GM12891 (cell line): ENCODE results near the gene PLA2G4D.

Experiments used
- DNase-seq: peaks from one replicate; pipeline ENCODE4 v3.0.0; 2011; ENCODE audit warnings: low spot score; ENCODE audit not compliant: insufficient read length
- FAIRE-seq: peaks from 2 replicates; lab custom pipeline; 2011; peaks lifted over from hg19 to GRCh38; lab: Jason Lieb, UNC
- PAX5 ChIP-seq: IDR thresholded peaks from 2 replicates; pipeline ENCODE4 v1.6.1; 2011; ENCODE audit warnings: low read length, moderate library complexity, mild to moderate bottlenecking; ENCODE audit not compliant: insufficient read depth, severe bottlenecking
- POLR2A ChIP-seq: IDR thresholded peaks from 2 replicates; pipeline ENCODE4 v1.6.1; 2011; ENCODE audit warnings: low read depth, low read length, control low read depth
- POLR2AphosphoS5 ChIP-seq: IDR thresholded peaks from 2 replicates; pipeline ENCODE4 v1.6.1; 2011; ENCODE audit warnings: low read depth, low read length, control low read depth
- POU2F2 ChIP-seq: IDR thresholded peaks from 2 replicates; pipeline ENCODE4 v1.6.1; 2011; ENCODE audit warnings: low read depth, mild to moderate bottlenecking, control low read depth, low read length, moderate library complexity
- SPI1 ChIP-seq: IDR thresholded peaks from 2 replicates; pipeline ENCODE4 v1.6.1; 2011; ENCODE audit warnings: low read depth, low read length, control low read depth
- TAF1 ChIP-seq: IDR thresholded peaks from 2 replicates; pipeline ENCODE4 v1.6.1; 2011; ENCODE audit warnings: low read depth, low read length, control low read depth

The PLA2G4D gene

GRCh38 chr15:42068601-42069000 lies 25.8 kb downstream of the PLA2G4D start:
- TF ChIP-seq SPI1 = no peak
- TF ChIP-seq PAX5 = no peak
- TF ChIP-seq POU2F2 = no peak
- TF ChIP-seq TAF1 = no peak
- no peak for TF ChIP-seq POLR2A
- TF ChIP-seq POLR2AphosphoS5 = no peak
- DNase-seq (no peak), FAIRE-seq (no peak)

- TF ChIP-seq POLR2AphosphoS5 = no peak
- no peak for FAIRE-seq
- no peak for DNase-seq
Measured at GRCh38 chr15:42066764-42067415, 27.5 kb downstream of the PLA2G4D start.

- FAIRE-seq (no peak), DNase-seq (no peak)
- TF ChIP-seq POLR2AphosphoS5 (no peak), TAF1 (no peak), POLR2A (no peak), SPI1 (no peak), POU2F2 (no peak), PAX5 (no peak)
Measured at GRCh38 chr15:42065468-42065867, 28.9 kb downstream of the PLA2G4D start.

DNA sequence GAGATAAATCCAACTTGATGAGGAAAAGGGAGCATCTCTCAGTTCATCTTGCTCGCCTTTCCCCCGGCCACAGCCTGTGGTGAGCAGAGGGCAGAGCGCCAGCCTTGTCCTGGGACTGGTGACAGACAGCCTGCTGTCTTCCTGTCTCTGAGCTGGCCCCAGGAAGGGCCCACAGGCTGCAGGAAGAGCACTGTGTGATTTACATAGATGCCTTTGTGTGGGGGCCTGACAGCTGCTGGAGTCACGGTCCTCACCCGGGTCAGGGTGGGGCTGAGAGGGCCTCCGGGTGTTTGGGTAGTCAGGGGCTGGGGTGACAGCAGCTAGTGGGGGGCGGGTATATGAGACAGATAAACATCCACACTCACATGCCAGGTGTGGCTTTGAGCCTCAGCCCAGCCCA lies 29.3 kb downstream of the PLA2G4D start:
- TF ChIP-seq POLR2A = no peak
- TF ChIP-seq SPI1 = no peak
- TF ChIP-seq PAX5 = no peak
- TF ChIP-seq TAF1 = no peak
- no peak for TF ChIP-seq POU2F2
- no peak for TF ChIP-seq POLR2AphosphoS5
- FAIRE-seq (peak; percentile 43), DNase-seq (no peak)

DNA sequence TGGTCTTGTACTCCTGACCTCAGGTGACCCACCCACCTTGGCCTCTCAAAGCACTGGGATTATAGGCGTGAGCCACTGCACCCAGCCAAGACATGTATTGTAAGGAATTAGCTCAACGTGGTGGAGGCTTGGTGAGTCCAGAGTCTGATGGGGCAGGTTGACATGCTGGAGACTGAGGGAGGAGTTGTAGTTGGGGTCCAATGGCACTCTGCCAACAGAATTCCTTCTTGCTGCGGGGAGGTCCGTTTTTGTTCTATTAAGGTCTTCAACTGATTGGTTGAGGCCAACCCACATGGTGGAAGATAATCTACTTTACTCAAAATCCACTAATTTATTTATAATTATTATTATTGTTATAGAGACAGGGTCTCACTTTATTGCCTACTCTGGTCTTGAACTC lies 30.1 kb downstream of the PLA2G4D start:
- DNase-seq (no peak), FAIRE-seq (no peak)
- no peak for TF ChIP-seq POU2F2
- TF ChIP-seq TAF1 = no peak
- no peak for TF ChIP-seq POLR2AphosphoS5
- TF ChIP-seq PAX5 = no peak
- no peak for TF ChIP-seq SPI1
- no peak for TF ChIP-seq POLR2A

DNA sequence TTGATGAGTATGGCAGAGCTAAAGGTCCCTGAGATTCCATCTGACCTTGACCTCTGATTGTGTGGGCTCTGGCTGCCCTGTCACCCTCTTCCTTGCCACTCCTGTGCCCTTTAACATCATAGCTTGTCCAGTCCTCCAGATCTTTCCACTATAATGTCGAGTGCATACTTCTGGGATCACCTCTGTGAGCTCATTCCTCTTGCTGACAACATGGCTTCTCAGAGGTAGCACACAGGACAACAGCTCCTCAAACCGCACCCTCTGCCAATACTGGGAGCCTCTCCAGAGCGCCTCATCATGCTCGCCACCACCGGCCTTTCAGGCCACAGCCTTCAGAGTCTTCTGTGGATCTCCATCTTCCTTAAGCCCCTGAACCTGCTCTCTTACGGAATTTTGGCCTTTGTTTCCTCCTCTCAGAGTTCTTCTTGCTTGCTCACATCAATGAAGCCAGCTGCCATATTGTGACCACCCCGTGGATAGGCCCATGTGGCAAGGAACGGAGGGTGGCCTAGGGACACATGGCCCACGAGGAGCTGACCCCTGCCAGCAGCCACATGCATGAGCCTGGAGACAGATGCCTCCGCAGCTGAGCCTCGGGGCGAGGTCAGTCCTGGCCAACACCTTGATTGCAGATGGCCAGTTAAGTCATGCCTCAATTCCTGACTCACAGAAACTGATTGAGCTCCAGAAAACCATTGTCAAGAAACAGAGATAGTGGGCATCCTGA lies 31.1 kb downstream of the PLA2G4D start:
- DNase-seq (no peak), FAIRE-seq (no peak)
- TF ChIP-seq TAF1 (no peak), POLR2A (no peak), SPI1 (no peak), PAX5 (no peak), POLR2AphosphoS5 (no peak), POU2F2 (no peak)

- no peak for TF ChIP-seq SPI1
- no peak for TF ChIP-seq POLR2AphosphoS5
- TF ChIP-seq POLR2A = no peak
- no peak for TF ChIP-seq POU2F2
- TF ChIP-seq PAX5 = no peak
- TF ChIP-seq TAF1 = no peak
- FAIRE-seq (no peak), DNase-seq (no peak)
Measured at GRCh38 chr15:42062284-42062806, 32.0 kb downstream of the PLA2G4D start.

- FAIRE-seq (no peak), DNase-seq (no peak)
- TF ChIP-seq POLR2A (no peak), POLR2AphosphoS5 (no peak), POU2F2 (no peak), SPI1 (no peak), PAX5 (no peak), TAF1 (no peak)
Measured at GRCh38 chr15:42060797-42061196, 33.6 kb downstream of the PLA2G4D start.

DNA sequence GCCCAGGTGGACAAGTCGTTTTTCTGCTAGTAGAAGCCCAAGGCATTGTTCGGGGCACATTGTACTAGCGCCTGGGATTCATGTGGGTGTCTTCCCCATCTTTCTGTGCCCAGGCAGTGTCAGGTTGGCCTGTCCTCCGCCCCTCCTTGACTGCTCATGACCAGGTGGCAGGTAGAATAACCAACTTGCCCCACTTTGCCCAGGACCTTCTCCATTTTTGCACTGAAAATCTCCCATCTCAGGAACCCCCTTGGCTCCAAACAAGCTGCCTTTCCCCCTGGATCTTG lies 33.9 kb downstream of the PLA2G4D start:
- FAIRE-seq (no peak), DNase-seq (no peak)
- TF ChIP-seq POU2F2 (no peak), POLR2A (no peak), POLR2AphosphoS5 (no peak), TAF1 (no peak), PAX5 (no peak)
